OCI-LY1 (cell line): Measurements from ENCODE around the gene EI24.

Source experiments
- H2AFZ ChIP-seq: fragments of 200-600 bp; sonication (generic), shearing (Covaris generic); 2 replicates; pipeline ENCODE4 v1.6.0; 2014; ENCODE audit warnings: antibody characterized with exemption, mild to moderate bottlenecking, low read length
- H3F3A ChIP-seq: fragments of 200-600 bp; sonication (generic), shearing (Covaris generic); 2 replicates; pipeline ENCODE4 v1.6.0; 2014; ENCODE audit warnings: mild to moderate bottlenecking, antibody characterized with exemption, low read length, moderate library complexity; ENCODE audit not compliant: insufficient read depth
- H3K27ac ChIP-seq: fragments of 200-600 bp; sonication (generic); 2 replicates; pipeline ENCODE4 v1.5.1; 2014; ENCODE audit warnings: low read length, mixed run types, mild to moderate bottlenecking, low read depth; ENCODE audit not compliant: poor library complexity, severe bottlenecking
- H3K27me3 ChIP-seq: fragments of 200-600 bp; sonication (generic); 2 replicates; pipeline ENCODE4 v1.6.0; 2014; ENCODE audit warnings: antibody characterized with exemption, mild to moderate bottlenecking, low read length, moderate library complexity; ENCODE audit not compliant: insufficient read depth
- H3K36me3 ChIP-seq: fragments of 200-600 bp; sonication (generic); 2 replicates; pipeline ENCODE4 v1.6.1; 2014; ENCODE audit warnings: mild to moderate bottlenecking, antibody characterized with exemption, low read length, moderate library complexity, mixed read lengths; ENCODE audit not compliant: insufficient read depth
- H3K4me1 ChIP-seq: fragments of 200-600 bp; sonication (generic); 2 replicates; pipeline ENCODE4 v1.5.1; 2014; ENCODE audit warnings: mild to moderate bottlenecking, low read length, moderate library complexity; ENCODE audit not compliant: insufficient read depth, severe bottlenecking
- H3K4me2 ChIP-seq: fragments of 200-600 bp; sonication (generic), shearing (Covaris generic); 2 replicates; pipeline ENCODE4 v1.6.1; 2014; ENCODE audit warnings: low read length
- H3K4me3 ChIP-seq: fragments of 200-600 bp; sonication (generic); 2 replicates; pipeline ENCODE4 v1.5.1; 2014; ENCODE audit warnings: low read length, low read depth, mild to moderate bottlenecking, mixed read lengths; ENCODE audit not compliant: poor library complexity, severe bottlenecking
- H3K79me2 ChIP-seq: fragments of 200-600 bp; shearing (Covaris generic); 2 replicates; pipeline ENCODE4 v1.6.1; 2016; ENCODE audit warnings: mixed run types, low read length, mixed read lengths; ENCODE audit not compliant: insufficient read depth
- H3K9ac ChIP-seq: fragments of 200-600 bp; sonication (generic), shearing (Covaris generic); 2 replicates; pipeline ENCODE4 v1.6.1; 2014; ENCODE audit warnings: mild to moderate bottlenecking, low read length, mixed read lengths
- H3K9me2 ChIP-seq: fragments of 200-600 bp; sonication (generic), shearing (Covaris generic); 2 replicates; pipeline ENCODE4 v1.6.1; 2014; ENCODE audit warnings: low read depth, mild to moderate bottlenecking, low read length, mixed read lengths
- H3K9me3 ChIP-seq: fragments of 200-600 bp; shearing (Covaris generic); 2 replicates; pipeline ENCODE4 v1.6.1; 2014; ENCODE audit warnings: low read length, mixed read lengths
- H4K20me1 ChIP-seq: fragments of 200-600 bp; sonication (generic), shearing (Covaris generic); 2 replicates; pipeline ENCODE4 v1.6.0; 2016; ENCODE audit warnings: mild to moderate bottlenecking, low read length; ENCODE audit not compliant: insufficient read depth
- EZH2 ChIP-seq: fragments of 200-600 bp; sonication (generic), shearing (Covaris generic); IDR thresholded peaks from 2 replicates; pipeline ENCODE4 v1.8.0; 2017; ENCODE audit warnings: borderline replicate concordance, mixed run types, mild to moderate bottlenecking, antibody characterized with exemption, low read length, moderate library complexity, mixed read lengths
- TF ChIP-seq, protein P1 (sequence below): fragments of 200-600 bp; sonication (generic), shearing (Covaris generic); IDR thresholded peaks from 2 replicates; pipeline ENCODE4 v1.5.1; 2017; ENCODE audit warnings: mild to moderate bottlenecking, antibody characterized with exemption, low read length, moderate library complexity, mixed read lengths

Gene EI24

DNA sequence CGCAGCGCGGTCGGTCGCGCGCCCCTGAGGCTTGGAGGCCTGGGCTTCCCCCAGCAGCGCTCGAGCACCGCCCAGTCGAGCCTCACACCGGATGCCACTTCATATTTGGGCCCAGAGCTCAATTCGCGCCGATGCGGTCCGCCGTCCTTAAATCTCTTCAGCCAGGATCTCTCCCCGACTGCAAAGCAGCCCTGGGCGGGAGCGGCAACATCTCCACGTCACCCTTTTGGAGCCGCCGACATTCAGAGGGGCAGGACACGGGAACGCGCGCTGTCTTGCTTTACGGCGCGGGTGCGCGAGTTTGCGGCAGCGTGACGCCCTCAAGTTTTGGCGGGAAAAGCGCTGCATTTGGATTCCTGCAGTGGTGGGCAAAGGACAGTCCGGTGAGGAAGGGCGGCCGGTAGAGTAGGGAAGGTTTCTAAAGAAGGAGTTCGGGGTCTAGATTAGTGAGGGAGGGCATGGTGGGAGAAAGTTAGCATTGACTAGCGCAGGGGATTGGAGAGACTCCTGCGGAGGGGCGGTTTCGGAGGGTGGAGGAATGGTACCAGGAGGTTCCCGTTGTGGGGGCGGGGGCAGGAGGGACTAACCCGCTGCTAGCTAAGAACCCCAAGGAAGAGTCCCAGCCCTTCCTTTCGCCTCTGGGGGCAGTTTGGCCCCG, 56.5 kb downstream of the EI24 start:
- no peak for TF ChIP-seq EZH2
- TF ChIP-seq, protein P1, sequence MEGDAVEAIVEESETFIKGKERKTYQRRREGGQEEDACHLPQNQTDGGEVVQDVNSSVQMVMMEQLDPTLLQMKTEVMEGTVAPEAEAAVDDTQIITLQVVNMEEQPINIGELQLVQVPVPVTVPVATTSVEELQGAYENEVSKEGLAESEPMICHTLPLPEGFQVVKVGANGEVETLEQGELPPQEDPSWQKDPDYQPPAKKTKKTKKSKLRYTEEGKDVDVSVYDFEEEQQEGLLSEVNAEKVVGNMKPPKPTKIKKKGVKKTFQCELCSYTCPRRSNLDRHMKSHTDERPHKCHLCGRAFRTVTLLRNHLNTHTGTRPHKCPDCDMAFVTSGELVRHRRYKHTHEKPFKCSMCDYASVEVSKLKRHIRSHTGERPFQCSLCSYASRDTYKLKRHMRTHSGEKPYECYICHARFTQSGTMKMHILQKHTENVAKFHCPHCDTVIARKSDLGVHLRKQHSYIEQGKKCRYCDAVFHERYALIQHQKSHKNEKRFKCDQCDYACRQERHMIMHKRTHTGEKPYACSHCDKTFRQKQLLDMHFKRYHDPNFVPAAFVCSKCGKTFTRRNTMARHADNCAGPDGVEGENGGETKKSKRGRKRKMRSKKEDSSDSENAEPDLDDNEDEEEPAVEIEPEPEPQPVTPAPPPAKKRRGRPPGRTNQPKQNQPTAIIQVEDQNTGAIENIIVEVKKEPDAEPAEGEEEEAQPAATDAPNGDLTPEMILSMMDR: no peak
- H3K36me3 ChIP-seq: peaks cover 31% of the 10 kb centered on the region
- peak overlapping the region; percentile 85 for H3K9ac ChIP-seq
- H3K79me2 ChIP-seq: peaks cover 21% of the 10 kb centered on the region
- no peaks in the 10 kb centered on the region for H3K9me3 ChIP-seq
- H3F3A ChIP-seq: no peaks in the 10 kb centered on the region
- H3K27me3 ChIP-seq: no peaks in the 10 kb centered on the region
- H3K27ac ChIP-seq: peak overlapping the region; percentile 93
- H3K4me1 ChIP-seq: peaks cover 24% of the 10 kb centered on the region
- H3K9me2 ChIP-seq: no peaks in the 10 kb centered on the region
- peak overlapping the region; percentile 75 for H3K4me2 ChIP-seq
- H3K4me3 ChIP-seq: peak overlapping the region; percentile 85
- no peak overlapping the region for H2AFZ ChIP-seq
- no peaks in the 10 kb centered on the region for H4K20me1 ChIP-seq

DNA sequence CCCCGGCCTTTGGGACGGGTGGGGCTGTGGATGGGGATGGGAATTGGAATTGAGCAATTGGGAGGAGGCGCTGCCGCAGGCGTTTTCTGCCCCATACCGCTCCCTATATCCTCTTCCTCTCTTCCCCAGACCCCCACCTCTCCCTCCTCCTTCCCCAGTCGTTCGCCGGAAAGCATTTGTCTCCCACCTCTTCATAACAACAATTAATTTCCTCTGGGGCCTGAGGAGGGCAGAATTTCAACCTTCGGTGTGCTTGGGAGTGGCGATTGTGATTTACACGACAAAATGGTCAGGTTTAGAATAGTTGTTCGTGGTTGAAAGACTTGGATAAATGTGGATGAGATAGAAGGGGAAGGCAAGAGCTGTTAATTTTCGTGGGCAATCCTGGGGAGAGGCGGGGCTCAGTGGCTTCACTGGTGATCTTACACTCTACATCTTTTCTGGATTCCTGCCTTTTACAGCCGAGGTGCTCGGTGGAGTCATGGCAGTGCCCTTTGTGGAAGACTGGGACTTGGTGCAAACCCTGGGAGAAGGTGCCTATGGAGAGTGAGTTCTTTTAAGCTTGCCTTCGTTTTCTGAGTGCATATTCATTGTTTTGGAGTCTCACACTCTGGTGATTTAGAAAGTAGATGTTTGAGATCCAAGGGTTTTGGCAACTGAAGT, 57.1 kb downstream of the EI24 start:
- Histone ChIP-seq H3K4me2 (peak overlapping the region; percentile 75), H3K9me2 (no peaks in the 10 kb centered on the region), H4K20me1 (no peaks in the 10 kb centered on the region), H3K79me2 (peaks cover 21% of the 10 kb centered on the region), H3K4me1 (peaks cover 24% of the 10 kb centered on the region), H3K9ac (peak overlapping the region; percentile 85), H3K36me3 (peaks cover 30% of the 10 kb centered on the region), H3K4me3 (peak overlapping the region; percentile 85), H3F3A (no peaks in the 10 kb centered on the region), H2AFZ (no peak overlapping the region), H3K9me3 (no peaks in the 10 kb centered on the region), H3K27me3 (no peaks in the 10 kb centered on the region), H3K27ac (peak overlapping the region; percentile 93)
- TF ChIP-seq, protein P1: peak; percentile 48
- TF ChIP-seq EZH2: no peak

DNA sequence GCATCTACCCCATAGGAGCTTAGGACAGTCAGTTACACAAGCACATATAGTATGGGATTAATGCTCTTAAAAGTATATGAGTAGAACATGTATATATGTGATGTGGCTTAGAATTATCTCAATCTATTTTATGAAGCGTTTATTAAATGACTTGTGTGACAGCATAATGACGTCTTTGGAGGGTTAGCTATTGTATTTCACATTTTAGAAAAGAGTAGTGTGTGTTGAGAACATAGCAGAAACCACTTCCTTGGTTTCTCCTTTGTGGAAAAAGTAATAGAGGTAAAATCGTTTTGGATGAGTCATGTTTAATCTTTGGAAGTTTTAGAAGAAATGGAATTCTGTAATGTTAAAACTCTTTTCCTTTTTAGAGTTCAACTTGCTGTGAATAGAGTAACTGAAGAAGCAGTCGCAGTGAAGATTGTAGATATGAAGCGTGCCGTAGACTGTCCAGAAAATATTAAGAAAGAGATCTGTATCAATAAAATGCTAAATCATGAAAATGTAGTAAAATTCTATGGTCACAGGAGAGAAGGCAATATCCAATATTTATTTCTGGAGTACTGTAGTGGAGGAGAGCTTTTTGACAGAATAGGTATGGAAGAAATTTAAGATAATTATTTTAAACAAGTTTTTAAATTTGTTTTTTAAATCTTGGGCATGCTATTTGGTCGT, 58.1 kb downstream of the EI24 start:
- Histone ChIP-seq H3K79me2 (peaks cover 21% of the 10 kb centered on the region), H3K27ac (no peak overlapping the region), H3K9me3 (no peaks in the 10 kb centered on the region), H3K9me2 (no peaks in the 10 kb centered on the region), H3F3A (no peaks in the 10 kb centered on the region), H3K4me3 (peak overlapping the region; percentile 85), H4K20me1 (no peaks in the 10 kb centered on the region), H3K27me3 (no peaks in the 10 kb centered on the region), H3K36me3 (peaks cover 29% of the 10 kb centered on the region), H3K4me1 (peaks cover 24% of the 10 kb centered on the region), H3K9ac (peak overlapping the region; percentile 85), H3K4me2 (peak overlapping the region; percentile 75), H2AFZ (no peak overlapping the region)
- TF ChIP-seq, protein P1: no peak
- TF ChIP-seq EZH2: no peak
